ENCODE measurements around the gene DOK5.

DNA sequence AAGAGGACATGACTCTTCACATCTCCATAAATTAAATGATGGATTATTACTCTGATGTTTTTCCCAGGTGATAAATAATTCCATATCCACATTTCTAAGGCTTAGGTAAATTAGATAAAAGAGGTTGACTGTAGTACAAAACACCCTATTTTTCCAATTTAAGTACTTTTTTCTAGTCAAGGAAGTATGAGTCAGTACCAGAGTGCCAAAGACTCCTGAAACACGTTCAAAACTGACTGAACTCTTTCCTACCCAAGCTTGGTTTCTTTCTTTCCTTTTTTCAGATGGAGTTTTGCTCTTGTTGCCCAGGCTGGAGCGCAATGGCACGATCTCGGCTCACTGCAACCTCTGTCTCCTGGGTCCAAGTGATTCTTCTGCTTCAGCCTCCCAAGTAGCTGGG is 85.0 kb downstream of the DOK5 start:
- TF ChIP-seq YY1 (IDR thresholded peaks at IDR 0.05; ENCODE audit: low read depth) = no peak
- TF ChIP-seq TAF1 (IDR thresholded peaks at IDR 0.05; ENCODE audit: low read depth) = no peak
- TF ChIP-seq REST (IDR thresholded peaks at IDR 0.05; ENCODE audit: low read depth) = no peak
- no peak for TF ChIP-seq EP300 (IDR thresholded peaks at IDR 0.05; ENCODE audit: borderline replicate concordance)
- no peak for TF ChIP-seq TCF12 (IDR thresholded peaks at IDR 0.05; ENCODE audit: low read depth)
- no peak for TF ChIP-seq EGR1 (IDR thresholded peaks at IDR 0.05)
- no peak for TF ChIP-seq ZBTB7A (IDR thresholded peaks at IDR 0.05; ENCODE audit: low read depth)
- TF ChIP-seq, protein P1, sequence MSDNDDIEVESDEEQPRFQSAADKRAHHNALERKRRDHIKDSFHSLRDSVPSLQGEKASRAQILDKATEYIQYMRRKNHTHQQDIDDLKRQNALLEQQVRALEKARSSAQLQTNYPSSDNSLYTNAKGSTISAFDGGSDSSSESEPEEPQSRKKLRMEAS (IDR thresholded peaks at IDR 0.05) = no peak
- TF ChIP-seq NFIC (IDR thresholded peaks at IDR 0.05) = no peak
- TF ChIP-seq FOXM1 (IDR thresholded peaks at IDR 0.05; ENCODE audit: borderline replicate concordance, low read depth) = no peak
- TF ChIP-seq, protein P2, sequence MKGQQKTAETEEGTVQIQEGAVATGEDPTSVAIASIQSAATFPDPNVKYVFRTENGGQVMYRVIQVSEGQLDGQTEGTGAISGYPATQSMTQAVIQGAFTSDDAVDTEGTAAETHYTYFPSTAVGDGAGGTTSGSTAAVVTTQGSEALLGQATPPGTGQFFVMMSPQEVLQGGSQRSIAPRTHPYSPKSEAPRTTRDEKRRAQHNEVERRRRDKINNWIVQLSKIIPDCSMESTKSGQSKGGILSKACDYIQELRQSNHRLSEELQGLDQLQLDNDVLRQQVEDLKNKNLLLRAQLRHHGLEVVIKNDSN (IDR thresholded peaks at IDR 0.05) = no peak
- TF ChIP-seq RAD21 (IDR thresholded peaks at IDR 0.05; ENCODE audit: low read depth) = no peak
- no peak for TF ChIP-seq CEBPB (IDR thresholded peaks at IDR 0.05)
